ENCODE measurements around the gene GRHL1. TPM values are rescaled to one million over a fixed set of nuclear protein-coding genes. Genes with fewer than 3 reads are reported as not detected.

Gene GRHL1
- total RNA-seq, 1 experiment from 2014 or later = 11.6 TPM

DNA sequence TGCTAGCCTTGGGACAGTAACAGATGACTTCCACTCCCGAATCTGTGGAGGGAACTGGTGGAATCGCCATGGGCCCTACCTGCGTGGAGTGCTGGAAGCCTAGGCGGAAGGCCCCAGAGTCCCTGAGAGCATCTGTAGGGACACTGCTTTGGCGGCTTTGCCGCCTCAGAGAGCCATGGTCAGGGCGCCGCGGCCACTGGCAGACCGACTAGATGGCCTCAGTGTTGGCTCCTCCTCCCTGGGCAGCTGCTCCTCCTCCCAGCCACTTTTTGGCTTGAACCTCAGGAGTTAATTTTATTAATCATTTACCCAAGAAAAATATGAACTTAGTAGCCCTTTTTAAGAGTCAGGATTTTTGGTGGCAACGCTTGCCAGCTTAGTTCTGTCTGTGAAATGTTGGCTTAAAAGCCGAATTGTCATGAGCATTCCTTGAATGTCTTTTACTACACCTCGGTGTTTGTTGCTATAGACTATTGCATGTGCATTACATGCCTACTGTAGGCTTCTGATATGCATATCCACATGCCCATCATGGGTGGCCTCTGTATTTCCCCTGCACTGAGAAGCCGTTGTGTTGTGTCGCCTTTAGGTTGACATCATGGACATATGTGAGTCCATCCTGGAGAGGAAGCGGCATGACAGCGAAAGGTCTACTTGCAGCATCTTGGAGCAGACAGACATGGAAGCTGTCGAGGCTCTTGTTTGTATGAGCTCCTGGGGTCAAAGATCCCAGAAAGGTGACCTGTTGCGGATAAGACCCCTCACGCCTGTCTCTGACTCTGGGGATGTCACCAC lies 94.3 kb downstream of the GRHL1 start:
- Mint-ChIP-seq H3K4me1 (ENCODE audit: low read depth, unreplicated experiment) (peaks cover 12% of the 10 kb centered on the region), H3K27me3 (ENCODE audit: insufficient read depth, unreplicated experiment) (no peaks in the 10 kb centered on the region), H3K36me3 (ENCODE audit: insufficient read depth, unreplicated experiment) (peaks cover 55% of the 10 kb centered on the region), H3K9me3 (ENCODE audit: unreplicated experiment) (no peaks in the 10 kb centered on the region), H3K27ac (ENCODE audit: unreplicated experiment) (no peak overlapping the region), H3K4me3 (ENCODE audit: unreplicated experiment) (peak overlapping the region; percentile 95)
- CTCF ChIA-PET = interaction anchor here (0.7 to 3.0 kb wide), 4 partner anchors 10 to 275 kb away, joined by 3 to 16 read pairs (median 3); no protein-coding TSS in a partner anchor
- TF ChIP-seq, protein P1, sequence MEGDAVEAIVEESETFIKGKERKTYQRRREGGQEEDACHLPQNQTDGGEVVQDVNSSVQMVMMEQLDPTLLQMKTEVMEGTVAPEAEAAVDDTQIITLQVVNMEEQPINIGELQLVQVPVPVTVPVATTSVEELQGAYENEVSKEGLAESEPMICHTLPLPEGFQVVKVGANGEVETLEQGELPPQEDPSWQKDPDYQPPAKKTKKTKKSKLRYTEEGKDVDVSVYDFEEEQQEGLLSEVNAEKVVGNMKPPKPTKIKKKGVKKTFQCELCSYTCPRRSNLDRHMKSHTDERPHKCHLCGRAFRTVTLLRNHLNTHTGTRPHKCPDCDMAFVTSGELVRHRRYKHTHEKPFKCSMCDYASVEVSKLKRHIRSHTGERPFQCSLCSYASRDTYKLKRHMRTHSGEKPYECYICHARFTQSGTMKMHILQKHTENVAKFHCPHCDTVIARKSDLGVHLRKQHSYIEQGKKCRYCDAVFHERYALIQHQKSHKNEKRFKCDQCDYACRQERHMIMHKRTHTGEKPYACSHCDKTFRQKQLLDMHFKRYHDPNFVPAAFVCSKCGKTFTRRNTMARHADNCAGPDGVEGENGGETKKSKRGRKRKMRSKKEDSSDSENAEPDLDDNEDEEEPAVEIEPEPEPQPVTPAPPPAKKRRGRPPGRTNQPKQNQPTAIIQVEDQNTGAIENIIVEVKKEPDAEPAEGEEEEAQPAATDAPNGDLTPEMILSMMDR (IDR thresholded peaks at IDR 0.05; ENCODE audit: insufficient read depth in 1 of 2, low read depth in 1 of 2, low read length in 1 of 2, severe bottlenecking in 1 of 2, unreplicated experiment in 1 of 2) = no peak
- DNase-seq = no peak
- Histone ChIP-seq H3K27me3 (replicated peaks; ENCODE audit: control insufficient read depth, insufficient read depth, low read length) (no peaks in the 10 kb centered on the region), H3K36me3 (ENCODE audit: control insufficient read depth, insufficient read depth, low read length) (no peaks in the 10 kb centered on the region), H3K9me3 (no peaks in the 10 kb centered on the region), H3K4me3 (ENCODE audit: low read depth, low read length) (no peak overlapping the region), H3K4me1 (peaks cover 20% of the 10 kb centered on the region)
- intact Hi-C loops (cut with micrococcal nuclease; ENCODE audit: unreplicated experiment) = loop anchor here (2.0 kb wide), 1 partner anchor 75 kb away; no protein-coding TSS in a partner anchor
- no TSS peak for BruUV-seq (replicated peaks)
- POLR2A ChIA-PET = no interaction called here

DNA sequence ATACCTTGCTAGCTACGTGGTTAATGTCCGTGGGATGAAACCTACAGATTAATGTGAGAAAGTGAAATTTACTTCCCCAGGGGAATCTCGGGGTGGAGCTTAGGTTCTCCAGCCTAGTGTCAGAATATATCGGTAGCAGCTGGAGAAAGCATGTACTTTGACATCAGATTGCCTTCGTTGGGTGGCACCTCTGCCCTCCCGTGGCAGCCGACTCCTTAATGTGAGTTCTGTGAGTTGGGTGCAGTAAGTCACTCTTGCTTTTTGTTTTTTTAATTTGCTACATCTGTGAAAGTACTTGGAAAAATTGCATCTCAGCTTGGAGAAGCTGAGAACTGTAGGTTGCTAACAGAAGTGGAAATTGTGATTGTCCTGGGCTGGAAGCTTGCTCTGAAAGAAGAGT lies 95.4 kb downstream of the GRHL1 start:
- DNase-seq = no peak
- intact Hi-C loops (cut with micrococcal nuclease; ENCODE audit: unreplicated experiment) = no loop called here
- Mint-ChIP-seq H3K27me3 (ENCODE audit: insufficient read depth, unreplicated experiment) (no peaks in the 10 kb centered on the region), H3K4me3 (ENCODE audit: unreplicated experiment) (no peak overlapping the region), H3K36me3 (ENCODE audit: insufficient read depth, unreplicated experiment) (peaks cover 67% of the 10 kb centered on the region), H3K4me1 (ENCODE audit: low read depth, unreplicated experiment) (peaks cover 2% of the 10 kb centered on the region), H3K9me3 (ENCODE audit: unreplicated experiment) (no peaks in the 10 kb centered on the region), H3K27ac (ENCODE audit: unreplicated experiment) (no peak overlapping the region)
- POLR2A ChIA-PET = interaction anchor here (1.0 kb wide), 1 partner anchor 10 kb away, joined by 3 read pairs; no protein-coding TSS in a partner anchor
- no peaks in the 10 kb centered on the region for H3K27me3 ChIP-seq (replicated peaks; ENCODE audit: control insufficient read depth, insufficient read depth, low read length)
- no TSS peak for BruUV-seq (replicated peaks)
- no peaks in the 10 kb centered on the region for H3K36me3 ChIP-seq (ENCODE audit: control insufficient read depth, insufficient read depth, low read length)
- H3K4me3 ChIP-seq (ENCODE audit: low read depth, low read length) = no peak overlapping the region
- H3K4me1 ChIP-seq = peaks cover 14% of the 10 kb centered on the region
- TF ChIP-seq, protein P1 (IDR thresholded peaks at IDR 0.05; ENCODE audit: insufficient read depth in 1 of 2, low read depth in 1 of 2, low read length in 1 of 2, severe bottlenecking in 1 of 2, unreplicated experiment in 1 of 2) = no peak
- CTCF ChIA-PET = interaction anchor here (1.2 to 3.3 kb wide), 2 partner anchors 10 to 63 kb away, joined by 3 to 35 read pairs; no protein-coding TSS in a partner anchor
- H3K9me3 ChIP-seq = no peaks in the 10 kb centered on the region

DNA sequence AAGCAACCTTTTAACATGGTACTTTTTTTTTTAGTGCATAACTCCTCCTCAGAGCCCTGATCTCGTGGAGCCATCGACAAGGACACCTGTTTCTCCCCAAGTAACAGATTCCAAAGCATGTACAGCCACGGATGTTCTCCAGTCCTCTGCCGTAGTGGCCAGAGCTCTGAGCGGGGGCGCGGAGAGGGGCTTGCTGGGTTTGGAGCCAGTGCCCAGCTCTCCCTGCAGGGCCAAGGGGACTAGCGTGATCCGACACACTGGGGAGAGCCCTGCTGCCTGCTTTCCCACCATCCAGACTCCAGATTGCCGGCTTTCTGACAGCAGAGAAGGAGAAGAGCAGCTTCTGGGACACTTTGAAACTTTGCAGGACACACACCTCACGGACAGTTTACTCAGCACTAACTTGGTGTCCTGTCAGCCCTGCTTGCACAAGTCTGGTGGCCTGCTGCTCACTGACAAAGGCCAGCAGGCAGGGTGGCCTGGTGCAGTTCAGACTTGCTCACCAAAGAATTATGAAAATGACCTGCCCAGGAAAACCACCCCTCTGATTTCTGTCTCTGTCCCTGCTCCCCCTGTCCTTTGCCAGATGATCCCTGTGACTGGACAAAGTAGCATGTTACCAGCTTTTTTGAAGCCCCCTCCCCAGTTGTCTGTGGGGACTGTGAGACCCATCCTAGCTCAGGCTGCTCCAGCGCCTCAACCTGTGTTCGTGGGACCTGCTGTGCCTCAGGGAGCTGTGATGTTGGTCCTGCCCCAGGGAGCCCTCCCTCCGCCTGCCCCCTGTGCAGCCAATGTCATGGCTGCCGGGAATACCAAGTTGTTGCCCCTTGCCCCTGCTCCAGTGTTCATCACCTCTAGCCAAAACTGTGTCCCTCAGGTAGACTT lies 96.4 kb downstream of the GRHL1 start:
- Histone ChIP-seq H3K36me3 (ENCODE audit: control insufficient read depth, insufficient read depth, low read length) (peaks cover 2% of the 10 kb centered on the region), H3K9me3 (no peaks in the 10 kb centered on the region), H3K27me3 (replicated peaks; ENCODE audit: control insufficient read depth, insufficient read depth, low read length) (no peaks in the 10 kb centered on the region), H3K4me3 (ENCODE audit: low read depth, low read length) (no peak overlapping the region), H3K4me1 (peaks cover 11% of the 10 kb centered on the region; the same call in 1 of the 2 replicates)
- ChIA-PET POLR2A (interaction anchor here (0.6 to 1.0 kb wide), 5 partner anchors 7 to 417 kb away, joined by 3 to 6 read pairs (median 3); partner anchors contain the start of gene YWHAQ), CTCF (interaction anchor here (0.6 to 3.3 kb wide), 7 partner anchors 10 to 278 kb away, joined by 3 to 35 read pairs (median 4); no protein-coding TSS in a partner anchor)
- no TSS peak for BruUV-seq (replicated peaks)
- Mint-ChIP-seq H3K4me3 (ENCODE audit: unreplicated experiment) (no peak overlapping the region), H3K9me3 (ENCODE audit: unreplicated experiment) (no peaks in the 10 kb centered on the region), H3K4me1 (ENCODE audit: low read depth, unreplicated experiment) (no peaks in the 10 kb centered on the region), H3K27ac (ENCODE audit: unreplicated experiment) (no peak overlapping the region), H3K27me3 (ENCODE audit: insufficient read depth, unreplicated experiment) (no peaks in the 10 kb centered on the region), H3K36me3 (ENCODE audit: insufficient read depth, unreplicated experiment) (peaks cover 69% of the 10 kb centered on the region)
- TF ChIP-seq, protein P1 (IDR thresholded peaks at IDR 0.05; ENCODE audit: insufficient read depth in 1 of 2, low read depth in 1 of 2, low read length in 1 of 2, severe bottlenecking in 1 of 2, unreplicated experiment in 1 of 2) = no peak
- DNase-seq = no peak
- intact Hi-C loops (cut with micrococcal nuclease; ENCODE audit: unreplicated experiment) = loop anchor here (1.0 kb wide), 3 partner anchors 64 to 249 kb away; no protein-coding TSS in a partner anchor

Measured in Caco-2 (cell line).